PC-9 (cell line): Measurements from ENCODE around the gene RXRB. TPM values are rescaled to one million over a fixed set of nuclear protein-coding genes. Genes with fewer than 3 reads are reported as not detected.

Source experiments
- BruUV-seq: library from RNA; stranded (reverse); fragments of 400-500 nt; replicated peaks from 2 replicates; lab custom pipeline; 2021; lab: Mats Ljungman, UMichigan
- CTCF ChIA-PET: fragments of 300-600 bp; sonication (Branson Sonifier 250); formaldehyde crosslinking; loops from one replicate; lab custom pipeline; 2022; ENCODE audit warnings: antibody characterized with exemption; lab: Charles Lee
- POLR2A ChIA-PET: fragments of 300-600 bp; sonication (Branson Sonifier 250); formaldehyde crosslinking; loops from one replicate; lab custom pipeline; 2022; ENCODE audit warnings: antibody characterized with exemption; ENCODE audit not compliant: unreplicated experiment; lab: Charles Lee
- DNase-seq, 2 experiments: peaks; one replicate each; pipeline versions ENCODE4 v3.0.0 to v3.0.0-alpha.2; 2015 to 2022; ENCODE audit warnings: mixed read lengths in 1 of 2
- H2AFZ ChIP-seq: fragments of 200-600 bp; sonication (generic); 2 replicates; pipeline ENCODE4 v1.8.1; 2017; ENCODE audit warnings: antibody characterized with exemption
- H3F3A ChIP-seq: fragments of 200-600 bp; sonication (generic); 2 replicates; pipeline ENCODE4 v1.8.1; 2017; ENCODE audit warnings: antibody characterized with exemption, mild to moderate bottlenecking, low read depth; ENCODE audit not compliant: insufficient read depth
- H3K27ac ChIP-seq: fragments of 200-600 bp; sonication (generic); 2 replicates; pipeline ENCODE4 v1.6.1; 2016; ENCODE audit warnings: mixed run types
- H3K27me3 ChIP-seq: fragments of 200-600 bp; sonication (generic); 2 replicates; pipeline ENCODE4 v1.6.1; 2016; ENCODE audit warnings: low read depth, mixed run types; ENCODE audit not compliant: insufficient read depth
- H3K36me3 ChIP-seq: fragments of 200-600 bp; sonication (generic); 2 replicates; pipeline ENCODE4 v1.6.1; 2016; ENCODE audit warnings: low read depth, mixed run types
- H3K4me1 ChIP-seq: fragments of 200-600 bp; sonication (generic); replicated peaks from 2 replicates; pipeline ENCODE4 v1.6.1; 2016; ENCODE audit warnings: mixed run types; ENCODE audit not compliant: insufficient read depth
- H3K4me2 ChIP-seq: fragments of 200-600 bp; sonication (generic); 2 replicates; pipeline ENCODE4 v1.6.1; 2017; ENCODE audit warnings: mixed run types
- H3K4me3 ChIP-seq: fragments of 200-600 bp; sonication (generic); 2 replicates; pipeline ENCODE4 v1.6.1; 2016; ENCODE audit warnings: mixed run types
- H3K79me2 ChIP-seq: fragments of 200-600 bp; sonication (generic); 2 replicates; pipeline ENCODE4 v1.6.1; 2017; ENCODE audit warnings: low read depth, mixed run types
- H3K9me2 ChIP-seq: fragments of 200-600 bp; sonication (generic); 2 replicates; pipeline ENCODE4 v1.8.1; 2017; ENCODE audit warnings: mild to moderate bottlenecking; ENCODE audit not compliant: insufficient read depth
- H3K9me3 ChIP-seq: fragments of 200-600 bp; sonication (generic); 2 replicates; pipeline ENCODE4 v1.8.1; 2016; ENCODE audit warnings: low read depth; ENCODE audit not compliant: insufficient read depth
- H4K20me1 ChIP-seq: fragments of 200-600 bp; sonication (generic); 2 replicates; pipeline ENCODE4 v1.8.1; 2017; ENCODE audit not compliant: insufficient read depth
- EZH2 ChIP-seq: fragments of 200-600 bp; sonication (generic); IDR thresholded peaks from 2 replicates; pipeline ENCODE4 v1.8.0; 2017; ENCODE audit warnings: antibody characterized with exemption, low read depth
- intact Hi-C: fragments of 100-400 bp; cut with micrococcal nuclease; formaldehyde crosslinking; loops from one replicate; pipeline ENCODE4 v1.10.0; 2022; ENCODE audit not compliant: unreplicated experiment
- total RNA-seq: library from RNA; stranded (reverse); gene quantifications from 2 replicates; pipeline ENCODE4 v1.2.3, GENCODE V29; 2021
- TF ChIP-seq, protein P1 (sequence below): fragments of 200-600 bp; sonication (generic); conservative IDR thresholded peaks from 2 replicates; pipeline ENCODE4 v1.6.1; 2017; ENCODE audit warnings: mixed run types, antibody characterized with exemption, mild to moderate bottlenecking, moderate library complexity

RXRB gene
- total RNA-seq, 1 experiment from 2014 or later = 49.8 TPM

DNA sequence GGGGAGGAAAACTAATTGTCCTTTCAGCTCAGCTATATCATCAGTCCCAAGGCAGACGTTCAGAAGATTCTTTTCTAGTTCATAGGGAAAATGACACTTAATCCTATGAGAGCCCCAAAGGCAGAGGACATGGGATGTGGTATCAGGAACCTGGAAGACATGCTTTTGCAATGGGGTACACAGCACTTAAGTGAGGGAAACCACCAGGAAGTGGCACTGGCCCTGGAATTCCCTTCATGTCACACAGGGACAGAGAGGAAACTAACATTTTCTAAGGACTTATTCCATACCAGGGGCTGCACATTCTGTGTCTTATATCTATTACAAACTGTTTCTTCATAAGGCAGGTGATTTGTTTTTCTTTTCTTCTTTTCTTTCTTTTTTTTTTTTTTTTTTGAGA, 43.0 kb upstream of the RXRB start:
- ChIA-PET POLR2A (no interaction called here), CTCF (no interaction called here)
- Histone ChIP-seq H3K4me3 (no peak overlapping the region), H3K27ac (no peak overlapping the region), H3K27me3 (peaks cover 67% of the 10 kb centered on the region), H3K79me2 (no peaks in the 10 kb centered on the region), H2AFZ (no peak overlapping the region), H3K36me3 (no peaks in the 10 kb centered on the region), H3K9me3 (no peaks in the 10 kb centered on the region), H3F3A (peaks cover under 1% of the 10 kb centered on the region), H4K20me1 (no peaks in the 10 kb centered on the region), H3K4me1 (peaks cover 1% of the 10 kb centered on the region), H3K9me2 (no peaks in the 10 kb centered on the region), H3K4me2 (no peak overlapping the region)
- intact Hi-C loops = no loop called here
- DNase-seq = no peak
- TF ChIP-seq, protein P1, sequence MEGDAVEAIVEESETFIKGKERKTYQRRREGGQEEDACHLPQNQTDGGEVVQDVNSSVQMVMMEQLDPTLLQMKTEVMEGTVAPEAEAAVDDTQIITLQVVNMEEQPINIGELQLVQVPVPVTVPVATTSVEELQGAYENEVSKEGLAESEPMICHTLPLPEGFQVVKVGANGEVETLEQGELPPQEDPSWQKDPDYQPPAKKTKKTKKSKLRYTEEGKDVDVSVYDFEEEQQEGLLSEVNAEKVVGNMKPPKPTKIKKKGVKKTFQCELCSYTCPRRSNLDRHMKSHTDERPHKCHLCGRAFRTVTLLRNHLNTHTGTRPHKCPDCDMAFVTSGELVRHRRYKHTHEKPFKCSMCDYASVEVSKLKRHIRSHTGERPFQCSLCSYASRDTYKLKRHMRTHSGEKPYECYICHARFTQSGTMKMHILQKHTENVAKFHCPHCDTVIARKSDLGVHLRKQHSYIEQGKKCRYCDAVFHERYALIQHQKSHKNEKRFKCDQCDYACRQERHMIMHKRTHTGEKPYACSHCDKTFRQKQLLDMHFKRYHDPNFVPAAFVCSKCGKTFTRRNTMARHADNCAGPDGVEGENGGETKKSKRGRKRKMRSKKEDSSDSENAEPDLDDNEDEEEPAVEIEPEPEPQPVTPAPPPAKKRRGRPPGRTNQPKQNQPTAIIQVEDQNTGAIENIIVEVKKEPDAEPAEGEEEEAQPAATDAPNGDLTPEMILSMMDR = no peak
- TF ChIP-seq EZH2 = no peak
- no TSS peak for BruUV-seq

DNA sequence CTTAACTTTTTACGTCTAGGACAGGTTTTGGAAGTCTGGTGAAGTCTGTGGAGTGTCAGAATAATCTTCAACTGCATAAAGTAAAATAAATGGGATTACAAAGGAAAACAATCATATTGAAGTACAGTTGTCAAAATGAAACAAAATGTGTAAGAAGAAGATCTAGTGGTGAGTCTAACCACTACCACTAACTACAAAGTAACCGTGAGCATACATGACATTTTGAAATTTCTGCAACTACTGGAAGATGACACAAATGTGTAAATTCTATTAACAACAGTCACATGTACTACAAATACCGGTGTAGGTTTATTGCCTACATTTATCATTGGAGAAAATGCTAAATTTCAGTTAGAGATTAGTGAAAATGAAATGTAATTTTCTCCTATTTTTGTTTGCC, 41.5 kb upstream of the RXRB start:
- no TSS peak for BruUV-seq
- Histone ChIP-seq H4K20me1 (no peaks in the 10 kb centered on the region), H3K4me1 (no peaks in the 10 kb centered on the region), H2AFZ (no peak overlapping the region), H3K9me2 (no peaks in the 10 kb centered on the region), H3K79me2 (no peaks in the 10 kb centered on the region), H3K36me3 (no peaks in the 10 kb centered on the region), H3K4me3 (no peak overlapping the region), H3K9me3 (no peaks in the 10 kb centered on the region), H3K27me3 (peaks cover 82% of the 10 kb centered on the region), H3F3A (no peaks in the 10 kb centered on the region), H3K4me2 (no peak overlapping the region), H3K27ac (no peak overlapping the region)
- DNase-seq = no peak
- TF ChIP-seq, protein P1 = no peak
- no peak for TF ChIP-seq EZH2
- intact Hi-C loops = no loop called here
- POLR2A ChIA-PET = no interaction called here
- CTCF ChIA-PET = no interaction called here

DNA sequence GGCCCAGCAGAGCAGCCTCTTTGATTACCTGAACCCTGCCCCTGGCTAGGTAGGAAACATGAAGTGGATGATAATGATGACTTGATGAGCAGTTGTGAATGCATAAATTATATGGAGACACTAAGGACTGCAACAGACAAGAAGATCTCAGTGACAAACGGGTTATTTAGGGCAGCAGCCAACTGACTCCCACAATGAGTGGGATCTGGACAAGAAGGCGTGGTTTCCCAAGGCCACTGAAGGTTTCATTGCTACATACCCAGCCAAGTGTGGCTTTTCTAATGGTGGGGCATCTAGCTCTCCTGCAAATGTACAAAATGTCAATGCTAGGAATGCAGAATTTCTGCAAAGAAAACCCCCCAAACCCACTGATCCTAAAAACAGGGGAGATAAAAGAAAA, 37.3 kb upstream of the RXRB start:
- POLR2A ChIA-PET = no interaction called here
- Histone ChIP-seq H3K9me3 (no peaks in the 10 kb centered on the region), H3K79me2 (no peaks in the 10 kb centered on the region), H3K4me2 (no peak overlapping the region), H3K36me3 (no peaks in the 10 kb centered on the region), H2AFZ (no peak overlapping the region), H3K9me2 (no peaks in the 10 kb centered on the region), H3K4me3 (no peak overlapping the region), H3F3A (no peaks in the 10 kb centered on the region), H4K20me1 (no peaks in the 10 kb centered on the region), H3K4me1 (no peaks in the 10 kb centered on the region), H3K27ac (no peak overlapping the region), H3K27me3 (peaks cover 94% of the 10 kb centered on the region)
- TF ChIP-seq, protein P1 = no peak
- TF ChIP-seq EZH2 = no peak
- BruUV-seq = no TSS peak
- DNase-seq = no peak
- intact Hi-C loops = no loop called here
- CTCF ChIA-PET = no interaction called here
